Measurements from ENCODE around the gene ELP1. TPM values are rescaled to one million over a fixed set of nuclear protein-coding genes. Genes with fewer than 3 reads are reported as not detected.

The ELP1 gene
- total RNA-seq, 1 donor from 2014 or later = 20.7 TPM

GRCh38 chr9:108874058-108874788 is 59.7 kb downstream of the ELP1 start:
- H3K27me3 Mint-ChIP-seq (ENCODE audit: low read depth, unreplicated experiment) = no peaks in the 10 kb centered on the region
- Histone ChIP-seq H3K4me1 (ENCODE audit: insufficient read depth, low read length) (peaks cover under 1% of the 10 kb centered on the region), H3K79me2 (ENCODE audit: insufficient read depth, low read length) (no peaks in the 10 kb centered on the region), H3K27ac (ENCODE audit: low read depth, low read length) (no peak overlapping the region), H3K27me3 (ENCODE audit: insufficient read depth, low read length) (no peaks in the 10 kb centered on the region), H3K4me2 (ENCODE audit: low read length) (no peak overlapping the region), H4K20me1 (ENCODE audit: insufficient read depth, low read length) (no peaks in the 10 kb centered on the region), H3K36me3 (ENCODE audit: insufficient read depth, low read length) (peaks cover 38% of the 10 kb centered on the region), H3K9me3 (ENCODE audit: insufficient read depth, low read depth, low read length) (no peaks in the 10 kb centered on the region), H3K4me3 (ENCODE audit: insufficient read depth, low read depth, low read length) (no peak overlapping the region), H2AFZ (ENCODE audit: low read depth, low read length) (no peak overlapping the region), H3K9ac (ENCODE audit: low read length) (no peak overlapping the region)
- peaks cover 5% of the 10 kb centered on the region for H3K4me1 Mint-ChIP-seq (ENCODE audit: low read depth, unreplicated experiment)
- no peaks in the 10 kb centered on the region for H3K9me3 Mint-ChIP-seq (ENCODE audit: unreplicated experiment)
- no peak for DNase-seq (ENCODE audit: low read depth)
- FAIRE-seq = no peak
- H3K36me3 Mint-ChIP-seq (ENCODE audit: low read depth, unreplicated experiment) = peaks cover 30% of the 10 kb centered on the region
- no peak overlapping the region for H3K4me3 Mint-ChIP-seq (ENCODE audit: unreplicated experiment)
- TF ChIP-seq EZH2 (IDR thresholded peaks at IDR 0.05; ENCODE audit: insufficient read depth, low read length) (no peak), CTCF (IDR thresholded peaks at IDR 0.05; ENCODE audit: insufficient read depth, low read depth, low read length) (no peak)
- H3K27ac Mint-ChIP-seq (ENCODE audit: unreplicated experiment) = no peak overlapping the region

GRCh38 chr9:108869092-108869725 is 64.7 kb downstream of the ELP1 start:
- peak overlapping the region; percentile 14 for H3K27ac Mint-ChIP-seq (ENCODE audit: unreplicated experiment)
- DNase-seq (ENCODE audit: low read depth) (peak; percentile 41), FAIRE-seq (no peak)
- TF ChIP-seq CTCF (IDR thresholded peaks at IDR 0.05; ENCODE audit: insufficient read depth, low read depth, low read length) (no peak), EZH2 (IDR thresholded peaks at IDR 0.05; ENCODE audit: insufficient read depth, low read length) (no peak)
- peaks cover 17% of the 10 kb centered on the region for H3K36me3 Mint-ChIP-seq (ENCODE audit: low read depth, unreplicated experiment)
- no peak overlapping the region for H2AFZ ChIP-seq (ENCODE audit: low read depth, low read length)
- H3K4me3 ChIP-seq (ENCODE audit: insufficient read depth, low read depth, low read length) = no peak overlapping the region
- peaks cover 3% of the 10 kb centered on the region for H3K4me1 ChIP-seq (ENCODE audit: insufficient read depth, low read length)
- H3K9ac ChIP-seq (ENCODE audit: low read length) = no peak overlapping the region
- no peaks in the 10 kb centered on the region for H3K27me3 Mint-ChIP-seq (ENCODE audit: low read depth, unreplicated experiment)
- H4K20me1 ChIP-seq (ENCODE audit: insufficient read depth, low read length) = no peaks in the 10 kb centered on the region
- no peak overlapping the region for H3K27ac ChIP-seq (ENCODE audit: low read depth, low read length)
- H3K4me3 Mint-ChIP-seq (ENCODE audit: unreplicated experiment) = no peak overlapping the region
- H3K36me3 ChIP-seq (ENCODE audit: insufficient read depth, low read length) = peaks cover 15% of the 10 kb centered on the region
- H3K9me3 ChIP-seq (ENCODE audit: insufficient read depth, low read depth, low read length) = no peaks in the 10 kb centered on the region
- no peaks in the 10 kb centered on the region for H3K79me2 ChIP-seq (ENCODE audit: insufficient read depth, low read length)
- peaks cover 18% of the 10 kb centered on the region for H3K4me1 Mint-ChIP-seq (ENCODE audit: low read depth, unreplicated experiment)
- H3K4me2 ChIP-seq (ENCODE audit: low read length) = no peak overlapping the region
- no peaks in the 10 kb centered on the region for H3K9me3 Mint-ChIP-seq (ENCODE audit: unreplicated experiment)
- no peaks in the 10 kb centered on the region for H3K27me3 ChIP-seq (ENCODE audit: insufficient read depth, low read length)

- no peak overlapping the region for H3K4me3 Mint-ChIP-seq (ENCODE audit: unreplicated experiment)
- TF ChIP-seq CTCF (IDR thresholded peaks at IDR 0.05; ENCODE audit: insufficient read depth, low read depth, low read length) (no peak), EZH2 (IDR thresholded peaks at IDR 0.05; ENCODE audit: insufficient read depth, low read length) (no peak)
- no peak for DNase-seq (ENCODE audit: low read depth)
These were observed 66.1 kb downstream of the ELP1 start for GRCh38 chr9:108867829-108868228.

More at GRCh38 chr9:108867829-108868228, 66.1 kb downstream of the ELP1 start:
- Histone ChIP-seq H3K4me3 (ENCODE audit: insufficient read depth, low read depth, low read length) (no peak overlapping the region), H3K4me2 (ENCODE audit: low read length) (no peak overlapping the region), H3K36me3 (ENCODE audit: insufficient read depth, low read length) (peaks cover 10% of the 10 kb centered on the region), H3K9me3 (ENCODE audit: insufficient read depth, low read depth, low read length) (no peaks in the 10 kb centered on the region), H3K27me3 (ENCODE audit: insufficient read depth, low read length) (no peaks in the 10 kb centered on the region), H2AFZ (ENCODE audit: low read depth, low read length) (no peak overlapping the region), H3K27ac (ENCODE audit: low read depth, low read length) (no peak overlapping the region), H3K79me2 (ENCODE audit: insufficient read depth, low read length) (no peaks in the 10 kb centered on the region), H3K9ac (ENCODE audit: low read length) (no peak overlapping the region), H4K20me1 (ENCODE audit: insufficient read depth, low read length) (no peaks in the 10 kb centered on the region), H3K4me1 (ENCODE audit: insufficient read depth, low read length) (peaks cover 3% of the 10 kb centered on the region)
- H3K27ac Mint-ChIP-seq (ENCODE audit: unreplicated experiment) = no peak overlapping the region
- H3K36me3 Mint-ChIP-seq (ENCODE audit: low read depth, unreplicated experiment) = peaks cover 14% of the 10 kb centered on the region
- no peaks in the 10 kb centered on the region for H3K27me3 Mint-ChIP-seq (ENCODE audit: low read depth, unreplicated experiment)
- FAIRE-seq = no peak
- no peaks in the 10 kb centered on the region for H3K9me3 Mint-ChIP-seq (ENCODE audit: unreplicated experiment)
- peaks cover 18% of the 10 kb centered on the region for H3K4me1 Mint-ChIP-seq (ENCODE audit: low read depth, unreplicated experiment)
